NB4 (cell line): Measurements from ENCODE around the gene METTL21C.

Experiments used
- CTCF ChIP-seq: IDR thresholded peaks from one replicate; pipeline ENCODE4 v1.5.1; 2012; ENCODE audit warnings: low read depth, low read length
- POLR2A ChIP-seq: IDR thresholded peaks from 2 replicates; pipeline ENCODE4 v1.6.1; 2011; ENCODE audit warnings: mild to moderate bottlenecking; ENCODE audit not compliant: insufficient read length; ENCODE audit errors: extremely low read depth

GRCh38 chr13:102697264-102697663 is 2.4 kb upstream of the METTL21C start:
- TF ChIP-seq CTCF: no peak
- TF ChIP-seq POLR2A: no peak
